GM18520 (cell line): ENCODE results near the gene IDH3B.
A peak's percentile ranks its signal among the peaks of the same experiment; 100 is the strongest.
"Not testable (repeated sequence)": the region's sequence is repeated elsewhere in the genome, so short reads cannot be mapped to it uniquely, and the experiment has no call there.

Experiments used
- ATAC-seq: cut with Tn5 transposase; IDR thresholded peaks from one replicate; pipeline ENCODE4 v1.9.1; 2021; ENCODE audit not compliant: unreplicated experiment

Gene IDH3B

GRCh38 chr20:2663887-2664719, at the start of gene IDH3B:
TSS of gene IDH3B (minus strand) at chr20:2664216. CDS start at chr20:2664188, 28 bp downstream.
- ATAC-seq: peak; percentile 59

GRCh38 chr20:2713285-2713684, 49.3 kb upstream of the IDH3B start:
- ATAC-seq: no peak

GRCh38 chr20:2709205-2709981, 45.4 kb upstream of the IDH3B start:
- ATAC-seq: no peak

- ATAC-seq: no peak
These were observed 44.6 kb upstream of the IDH3B start for GRCh38 chr20:2708665-2709064.

DNA sequence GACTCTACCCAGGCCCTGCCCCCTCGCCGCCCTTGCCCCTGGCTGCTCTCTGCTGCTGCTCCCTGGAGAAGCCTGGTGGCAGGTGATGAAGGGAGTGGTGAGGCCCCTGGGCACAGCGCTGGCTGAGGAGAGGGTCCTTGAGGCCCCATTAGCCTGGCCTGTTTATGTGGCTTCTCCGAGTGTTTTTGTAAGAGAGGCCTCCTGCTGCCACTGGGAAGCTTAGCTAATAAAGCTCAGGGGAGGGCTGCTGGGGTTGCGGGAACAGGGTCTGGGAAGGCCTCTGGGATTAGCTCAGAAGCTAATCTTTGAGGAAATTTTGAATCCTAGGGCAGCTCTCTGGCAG, 44.0 kb upstream of the IDH3B start:
- ATAC-seq: no peak

GRCh38 chr20:2707353-2708072, 43.5 kb upstream of the IDH3B start:
- ATAC-seq: no peak

DNA sequence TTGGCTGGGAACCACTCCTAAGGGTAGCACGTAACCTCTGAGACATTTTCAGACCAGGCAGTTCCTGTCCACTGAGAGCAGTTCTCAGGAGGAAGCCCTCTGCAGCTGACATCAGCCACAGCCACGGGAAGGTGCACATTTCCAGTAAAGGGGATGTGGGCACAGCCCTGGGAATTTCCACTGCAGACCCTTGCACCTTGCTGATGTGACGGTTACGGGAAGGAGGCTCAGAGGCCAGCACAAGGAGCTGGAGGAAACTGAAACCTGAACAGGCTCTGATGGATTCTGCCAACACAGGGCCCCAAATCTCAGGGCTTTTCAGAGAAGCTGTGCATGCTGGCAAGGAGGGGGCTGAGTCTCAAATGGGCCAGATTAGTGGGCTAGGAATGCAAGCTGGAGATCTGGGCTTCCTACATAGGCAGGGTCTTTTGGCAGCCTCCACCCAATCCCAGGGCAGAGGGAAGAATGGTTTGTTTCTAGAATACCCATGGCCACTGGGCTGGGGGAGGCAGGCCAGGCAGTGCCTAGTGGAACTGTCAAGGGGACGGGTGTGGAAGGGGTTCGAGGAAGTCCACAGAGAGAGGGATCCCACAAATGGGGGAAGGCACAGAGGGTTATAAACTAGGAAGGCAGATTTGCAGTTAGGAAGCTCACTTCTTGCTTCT, 42.8 kb upstream of the IDH3B start:
- ATAC-seq: no peak

GRCh38 chr20:2705931-2706645, 42.1 kb upstream of the IDH3B start:
- no peak for ATAC-seq

DNA sequence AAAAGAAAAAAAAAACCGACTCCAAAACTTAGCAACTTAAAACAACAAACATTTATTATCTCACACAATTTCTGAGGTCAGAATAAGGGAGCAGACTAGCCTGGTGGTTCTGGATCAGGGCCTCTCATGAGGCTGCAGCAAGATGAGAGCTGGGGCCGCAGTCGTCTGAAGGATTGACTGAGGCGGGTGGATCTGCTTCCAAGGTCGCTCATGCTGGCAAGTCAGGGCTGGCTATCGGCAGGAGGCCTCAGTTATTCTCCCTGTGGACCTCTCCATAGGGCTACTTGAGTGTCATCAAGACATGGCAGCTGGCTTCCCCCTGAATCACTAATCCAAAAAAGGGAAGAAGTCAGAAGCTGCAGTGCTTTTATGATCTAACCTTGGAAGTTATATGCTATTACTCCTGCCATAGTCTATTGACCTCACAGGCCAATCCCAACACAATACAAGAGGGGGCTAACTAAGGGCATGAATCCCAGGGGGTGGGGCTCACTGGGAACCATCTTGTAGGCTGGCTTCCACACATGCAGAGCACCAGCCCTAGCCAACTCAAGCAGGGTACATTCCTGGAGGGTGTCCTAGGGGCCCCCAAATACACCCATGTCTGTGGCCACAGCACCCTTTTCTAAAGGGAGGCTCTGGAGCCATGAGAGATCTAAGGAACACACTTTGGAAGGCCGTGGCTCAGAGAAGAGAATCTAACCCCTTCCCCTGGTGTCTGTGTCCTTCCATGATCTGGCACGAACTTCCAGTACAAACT, 39.9 kb upstream of the IDH3B start:
- no peak for ATAC-seq

DNA sequence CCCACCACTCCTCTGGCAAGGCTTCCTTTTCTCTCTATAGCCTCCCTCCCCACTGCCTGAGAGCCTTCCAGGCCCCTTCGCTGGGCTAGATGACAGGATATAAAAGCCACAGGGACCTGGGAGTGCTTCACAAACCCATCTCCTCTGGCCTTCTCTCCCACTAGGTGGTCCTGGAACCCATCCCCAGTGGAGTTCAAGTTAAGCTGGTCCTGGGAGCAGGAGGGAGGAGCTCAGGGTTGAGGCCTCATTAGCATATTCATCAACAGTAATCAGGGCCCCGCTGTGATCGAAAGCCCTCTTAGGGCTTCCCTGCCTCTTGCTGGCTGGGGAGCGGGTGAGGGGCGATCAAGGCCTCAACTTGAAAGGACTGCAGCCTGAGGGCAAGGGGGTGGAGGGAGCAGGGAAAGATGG, 37.7 kb upstream of the IDH3B start:
- no peak for ATAC-seq

GRCh38 chr20:2700913-2701620, 37.1 kb upstream of the IDH3B start:
- ATAC-seq: no peak

- no peak for ATAC-seq
These were observed 35.9 kb upstream of the IDH3B start for GRCh38 chr20:2699775-2700413.

DNA sequence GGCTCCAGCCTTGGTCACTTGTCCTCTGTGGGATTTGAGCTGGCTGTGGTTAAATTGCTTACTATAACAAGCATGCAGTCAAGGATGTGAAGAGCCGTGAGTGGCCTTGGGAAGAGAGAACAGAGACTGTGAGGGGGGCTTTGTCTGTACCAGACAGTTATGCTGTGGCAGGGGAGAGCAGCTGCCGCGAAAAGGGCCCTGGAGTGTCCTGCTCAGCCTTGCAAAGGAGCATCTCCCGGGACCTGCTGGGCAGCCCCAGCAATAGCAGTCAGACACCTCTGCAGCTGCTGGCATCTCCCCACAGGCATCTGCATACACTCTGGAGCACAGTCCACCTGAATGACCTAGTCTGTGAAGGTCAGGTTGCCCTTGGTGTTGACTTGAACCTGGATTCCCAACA, 34.9 kb upstream of the IDH3B start:
- ATAC-seq: no peak

DNA sequence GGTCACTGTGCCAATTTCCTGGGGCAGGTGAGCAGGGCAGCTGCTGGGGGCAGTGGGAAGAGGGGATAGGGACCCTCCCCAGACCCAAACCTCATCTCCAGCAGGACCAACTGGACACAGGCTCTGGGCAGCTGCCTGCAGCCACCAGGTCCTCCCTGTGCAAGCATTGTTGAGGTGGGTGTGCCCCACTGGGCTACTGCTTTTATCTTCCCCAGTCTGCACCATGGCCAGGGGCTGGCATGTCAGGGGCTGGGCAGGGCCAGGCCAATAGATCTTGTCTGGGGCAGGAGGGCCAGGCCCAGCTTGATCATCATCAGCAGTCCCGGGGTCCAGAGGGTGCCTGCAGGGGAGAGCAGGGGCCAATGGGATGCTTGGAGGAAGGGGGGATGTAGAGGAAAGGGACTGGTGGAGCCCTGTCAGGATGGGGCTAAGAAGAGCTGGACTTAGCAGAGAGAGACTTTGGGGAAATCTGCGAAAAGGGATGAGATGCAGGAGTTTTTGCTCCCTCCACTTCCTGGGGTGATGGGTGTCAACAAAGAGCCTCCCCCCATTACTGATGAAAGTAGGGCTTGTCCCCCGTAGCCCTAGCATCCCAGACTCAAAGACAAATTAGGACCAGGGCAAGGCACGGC, 34.3 kb upstream of the IDH3B start:
- ATAC-seq: no peak

DNA sequence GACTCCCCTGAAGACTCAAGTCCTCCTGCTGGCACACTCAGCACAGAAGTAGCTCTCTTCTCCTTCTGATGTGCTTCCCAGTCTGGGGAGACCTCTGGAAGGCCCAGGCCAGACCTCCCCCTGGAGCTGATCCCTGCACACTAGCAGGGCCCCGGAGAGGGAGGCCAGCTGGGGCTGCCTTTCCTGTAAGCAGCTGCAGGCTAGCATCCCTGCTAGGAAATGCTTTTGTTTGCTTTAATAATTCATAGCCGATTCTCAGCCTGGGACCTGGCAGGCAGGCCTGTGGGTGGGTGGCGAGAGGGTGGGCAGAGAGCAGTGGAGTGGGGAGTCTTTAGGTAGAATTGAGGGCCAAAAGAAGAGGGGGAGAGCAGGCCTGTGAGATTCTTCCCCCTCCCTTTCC, 33.8 kb upstream of the IDH3B start:
- ATAC-seq: no peak

DNA sequence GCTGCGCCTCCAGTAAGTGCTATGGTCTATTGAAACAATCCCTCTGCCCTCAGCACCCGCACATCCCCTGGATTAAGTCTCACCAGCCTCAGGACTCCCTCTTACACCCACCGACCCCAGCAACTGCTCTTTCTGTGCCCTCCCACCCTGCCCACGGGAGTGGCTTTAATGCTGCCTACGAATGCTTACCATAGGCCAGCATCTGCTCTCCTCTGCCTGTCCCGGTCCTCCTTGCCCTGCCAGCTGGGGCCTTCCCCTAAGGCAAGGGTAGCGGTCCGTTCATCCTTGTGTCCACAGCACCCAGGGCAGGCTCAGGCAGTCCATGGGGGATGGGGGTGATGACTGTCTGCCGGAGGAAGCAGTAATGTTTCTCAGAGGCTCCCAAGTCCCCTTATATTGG, 32.6 kb upstream of the IDH3B start:
- no peak for ATAC-seq

- not testable (repeated sequence) for ATAC-seq
These were observed 32.0 kb upstream of the IDH3B start for GRCh38 chr20:2695984-2696525.
